HG03571 (cell line): ENCODE data around the gene EID1.

Source experiments
- ATAC-seq: cut with Tn5 transposase; IDR thresholded peaks from one replicate; pipeline ENCODE4 v1.9.1; 2021; ENCODE audit not compliant: unreplicated experiment

EID1 gene

GRCh38 chr15:48868536-48868935 is 9.4 kb upstream of the EID1 start:
- ATAC-seq, result no peak

- ATAC-seq, result no peak
Measured at GRCh38 chr15:48869966-48870365, 8.0 kb upstream of the EID1 start.

GRCh38 chr15:48871542-48871941 is 6.4 kb upstream of the EID1 start:
- no peak for ATAC-seq

DNA sequence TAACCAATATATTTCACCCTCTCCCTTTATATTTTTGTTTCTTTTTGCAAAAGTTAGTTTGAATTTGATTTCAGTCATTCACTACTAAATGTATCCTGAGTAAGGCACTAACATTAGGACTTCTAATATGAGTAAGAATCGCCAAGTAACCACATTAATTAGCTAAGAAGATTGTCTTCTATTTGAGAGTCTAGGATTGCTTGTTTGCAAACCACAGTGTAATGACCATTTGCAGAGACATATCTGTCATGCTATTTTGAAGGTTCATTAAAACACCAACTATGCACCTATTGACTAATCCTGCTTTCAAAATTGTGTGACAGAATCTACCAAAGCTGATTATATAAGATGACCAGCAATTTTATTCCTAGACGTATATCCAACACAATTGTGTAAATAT is 5.3 kb upstream of the EID1 start:
- ATAC-seq, result no peak

DNA sequence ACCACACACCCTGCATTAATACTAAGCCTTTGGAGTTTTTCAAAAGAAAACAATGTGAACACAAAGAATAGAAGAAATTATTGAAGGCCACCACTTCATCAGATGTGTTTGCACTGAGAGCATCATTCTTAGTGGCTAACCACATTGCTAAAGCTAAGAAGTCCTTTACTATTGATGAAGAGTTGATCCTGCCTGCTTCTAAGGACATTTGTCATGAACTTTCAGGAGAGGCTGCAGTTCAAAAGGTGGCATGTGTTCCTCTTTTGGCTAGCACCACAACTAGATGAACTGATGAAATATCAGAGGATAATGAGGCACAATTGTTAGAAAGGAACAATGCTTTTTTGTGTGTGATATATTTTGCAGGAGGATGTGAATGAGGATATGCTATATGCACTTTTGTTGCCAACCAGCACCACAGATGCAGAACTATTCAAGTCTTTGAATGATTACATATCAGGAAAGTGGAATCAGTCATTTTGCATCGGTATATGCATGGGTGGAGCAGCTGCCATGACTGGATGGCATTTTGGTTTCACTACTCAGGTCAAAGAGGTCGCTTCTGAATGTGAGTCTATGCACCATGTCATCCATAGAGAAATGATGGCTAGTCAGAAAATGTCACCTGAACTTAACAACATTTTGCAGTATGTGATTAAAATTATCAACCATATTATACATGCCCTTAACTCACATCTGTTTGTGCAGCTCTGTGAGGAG is 2.5 kb upstream of the EID1 start:
- no peak for ATAC-seq

DNA sequence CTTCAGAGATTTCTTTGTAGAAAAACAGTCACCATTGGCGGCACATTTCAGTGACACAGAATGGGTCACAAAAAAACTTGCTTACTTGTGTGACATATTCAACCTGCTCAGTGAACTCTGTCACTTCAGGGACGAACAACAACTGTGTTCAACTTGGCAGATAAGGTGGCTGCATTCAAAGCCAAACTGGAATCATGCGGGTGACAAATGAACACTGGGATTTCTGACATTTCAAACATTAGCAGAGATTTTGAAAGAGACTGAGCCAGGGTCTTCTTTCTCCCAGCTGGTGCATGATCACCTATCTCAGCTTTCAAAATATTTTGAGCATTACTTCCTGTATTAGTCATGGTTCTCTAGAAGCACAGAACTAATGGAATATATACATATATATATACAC is 1.9 kb upstream of the EID1 start:
- ATAC-seq, result no peak

- ATAC-seq, result no peak
Measured at GRCh38 chr15:48880070-48880634, 2.2 kb downstream of the EID1 start.

- ATAC-seq, result no peak
Measured at GRCh38 chr15:48883699-48884098, 5.8 kb downstream of the EID1 start.

GRCh38 chr15:48887144-48887543 is 9.2 kb downstream of the EID1 start:
- no peak for ATAC-seq

DNA sequence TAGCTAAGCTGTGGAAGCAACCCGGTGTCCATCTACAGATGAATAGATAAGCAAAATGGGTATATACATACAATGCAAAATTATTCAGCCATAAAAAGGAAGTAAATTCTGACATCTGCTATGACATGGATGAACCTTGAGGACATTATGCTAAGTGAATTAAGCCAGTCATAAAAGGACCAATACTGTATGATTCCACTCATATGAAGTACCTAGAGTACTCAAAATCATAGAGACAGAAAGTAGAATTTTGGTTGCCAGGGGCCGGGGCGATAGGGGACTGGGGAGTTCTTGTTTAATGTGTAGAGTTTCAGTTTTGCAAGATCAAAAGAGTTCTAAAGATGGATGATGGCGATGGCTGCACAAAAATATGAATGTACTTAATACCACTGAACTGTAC is 10.3 kb downstream of the EID1 start:
- no peak for ATAC-seq

- no peak for ATAC-seq
Measured at GRCh38 chr15:48888836-48889235, 10.9 kb downstream of the EID1 start.

- no peak for ATAC-seq
Measured at GRCh38 chr15:48889925-48890324, 12.0 kb downstream of the EID1 start.

DNA sequence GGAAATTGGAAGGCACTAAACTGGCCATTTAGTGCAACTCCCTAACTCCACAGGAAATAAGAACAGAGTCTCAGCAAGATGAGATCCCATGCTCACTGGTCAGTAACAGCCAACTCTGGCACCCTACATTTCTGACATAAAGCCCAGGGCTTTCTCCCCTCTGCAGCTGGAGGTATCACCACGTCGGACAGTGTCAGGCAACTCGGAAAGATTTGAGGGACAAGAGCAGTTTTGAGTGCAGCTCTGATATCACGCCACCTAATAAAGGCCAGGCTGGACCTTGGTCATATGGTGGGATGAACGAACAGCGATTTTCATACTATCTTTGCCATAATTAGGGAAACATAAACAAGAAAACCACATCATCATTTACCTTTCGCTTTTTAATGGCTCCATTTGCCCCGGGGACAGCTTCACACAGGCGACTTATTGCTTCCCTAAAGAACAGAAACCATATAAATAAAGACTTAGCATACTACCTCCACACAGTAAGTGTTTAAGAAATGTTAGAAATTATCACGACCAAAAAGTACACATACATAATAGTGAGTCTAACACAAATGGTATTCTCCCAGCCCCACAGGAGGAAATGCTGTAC is 12.5 kb downstream of the EID1 start:
- no peak for ATAC-seq

DNA sequence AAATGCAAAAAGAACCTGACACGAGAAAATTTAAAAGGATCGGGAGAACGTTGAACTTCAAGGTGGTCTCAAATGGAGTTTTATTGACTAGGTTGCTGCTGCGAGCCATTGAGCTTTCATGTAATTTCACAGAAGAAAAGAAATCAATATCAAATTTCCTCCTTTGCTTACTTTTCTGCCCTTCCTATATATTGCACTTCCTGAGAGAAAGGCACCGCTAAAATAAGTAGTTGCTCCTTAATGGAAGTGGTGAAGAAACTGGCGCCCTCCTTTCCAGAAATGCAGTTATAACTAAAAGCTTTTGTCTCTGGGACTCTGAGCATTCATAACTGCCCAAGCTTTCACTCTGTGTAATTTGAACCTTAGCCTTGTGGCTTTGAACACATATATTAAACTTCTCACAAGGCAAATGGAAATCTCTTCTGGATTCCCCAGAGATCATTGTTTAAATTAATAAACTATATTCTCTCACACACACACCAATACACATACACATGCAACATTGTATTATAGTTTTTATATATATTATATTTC is 13.4 kb downstream of the EID1 start:
- ATAC-seq, result no peak

DNA sequence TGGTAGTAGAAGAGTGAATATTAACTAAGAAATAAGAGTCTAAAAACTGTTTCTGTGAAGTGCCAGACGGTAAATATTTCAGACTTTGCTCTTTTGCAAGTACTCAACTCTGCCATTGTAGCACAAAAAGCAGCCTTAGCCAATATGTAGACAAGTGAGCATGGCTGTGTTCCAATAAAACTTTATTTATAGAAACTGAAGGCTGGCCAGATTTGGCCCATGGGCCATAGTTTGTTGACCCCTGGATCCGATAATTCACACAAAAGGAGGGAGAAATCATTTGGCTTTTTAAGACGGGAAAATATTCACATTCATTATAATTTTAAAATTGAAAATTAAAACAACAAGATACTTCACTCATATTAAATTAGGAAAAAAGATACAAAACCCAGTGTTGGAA is 15.4 kb downstream of the EID1 start:
- no peak for ATAC-seq

GRCh38 chr15:48896869-48897814 is 19.2 kb downstream of the EID1 start:
- no peak for ATAC-seq

- no peak for ATAC-seq
Measured at GRCh38 chr15:48898032-48898431, 20.1 kb downstream of the EID1 start.

- ATAC-seq, result no peak
Measured at GRCh38 chr15:48898446-48898845, 20.5 kb downstream of the EID1 start.

DNA sequence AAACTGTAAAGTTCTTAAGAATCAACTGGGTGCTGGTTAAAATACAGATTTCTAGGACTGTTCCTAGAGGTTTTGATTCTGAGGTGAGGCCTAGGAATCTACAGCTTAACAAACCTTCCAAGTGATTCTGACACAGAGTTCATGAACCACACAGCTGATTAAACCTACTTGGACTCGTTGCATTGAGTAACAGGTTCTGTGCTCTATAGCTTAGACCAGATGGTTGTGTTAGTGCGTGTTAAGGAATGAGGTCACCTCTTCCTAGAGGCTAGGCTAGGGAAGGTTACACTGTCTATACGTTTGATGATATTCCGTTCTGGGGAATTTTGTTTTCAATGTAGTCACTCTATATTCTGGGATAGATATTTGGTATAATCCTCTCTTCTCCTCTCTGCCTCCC is 21.9 kb downstream of the EID1 start:
- no peak for ATAC-seq

DNA sequence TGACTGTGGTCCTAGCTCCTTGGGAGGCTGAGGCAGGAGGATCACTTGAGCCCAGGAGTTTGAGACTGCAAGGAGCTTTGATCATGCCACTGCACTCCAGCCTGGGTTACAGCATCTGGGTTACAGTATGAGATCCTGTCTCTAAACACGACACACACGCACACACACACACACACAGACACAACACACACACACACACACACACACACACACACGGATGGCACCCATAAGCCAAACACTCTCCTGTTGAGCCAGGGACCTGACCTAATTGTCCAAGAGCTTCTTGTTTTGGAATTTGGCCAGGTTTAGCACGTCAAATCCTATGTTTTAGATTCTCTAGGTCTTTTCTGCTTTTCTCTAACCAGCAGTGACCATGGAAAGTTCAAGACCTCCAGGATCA is 26.8 kb downstream of the EID1 start:
- no peak for ATAC-seq

GRCh38 chr15:48905216-48905615 is 27.3 kb downstream of the EID1 start:
- no peak for ATAC-seq
